ENCODE results near the gene DOC2A. TPM values are rescaled to one million over a fixed set of nuclear protein-coding genes. Genes with fewer than 3 reads are reported as not detected.

DOC2A gene
- total and polyA plus RNA-seq, 2 donors (not counting 1 experiment from before 2014, with no cell fraction given): not detected

DNA sequence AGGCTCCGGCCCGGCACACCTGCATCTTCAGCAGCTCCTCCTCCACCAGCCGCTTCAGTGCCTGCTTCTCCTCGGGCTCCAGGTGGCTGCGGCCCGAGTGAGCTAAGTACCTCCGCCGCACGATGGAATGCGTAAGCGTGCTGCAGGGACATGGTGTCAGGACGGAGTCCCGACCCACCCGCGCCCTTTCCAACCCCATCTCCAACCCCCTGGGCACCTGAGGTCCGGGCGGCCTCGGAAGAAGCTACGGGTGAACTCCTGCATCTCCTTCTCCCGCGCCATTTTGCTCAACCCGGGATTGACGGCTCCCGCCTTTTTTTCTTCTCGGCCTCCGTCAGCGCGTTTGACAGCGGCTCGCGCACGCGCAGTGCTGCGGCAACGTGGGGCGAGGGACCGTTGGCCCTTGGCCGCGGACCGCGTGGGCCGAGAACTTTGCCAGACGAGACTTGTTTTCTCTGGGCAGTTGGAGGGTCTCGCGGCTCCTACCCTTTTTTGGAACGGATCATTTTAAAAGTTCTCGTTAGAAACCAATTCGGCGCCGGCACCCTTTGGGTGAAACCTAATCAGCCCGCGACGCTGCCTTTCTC is 15.4 kb downstream of the DOC2A start, which contains the start of gene HIRIP3:
HIRIP3 (minus strand) TSS at position 294 of the 587 bp plus-strand sequence; CDS start at position 282, 12 bp downstream.
- POLR2A ChIA-PET: interaction anchor here (0.5 to 1.2 kb wide), 3 partner anchors 22 to 484 kb away, joined by 4 to 9 read pairs (median 8); partner anchors contain the start of gene TAOK2
- ATAC-seq (ENCODE audit: low read depth): peak; percentile 54

More for the DNA sequence above, 15.4 kb downstream of the DOC2A start, which contains the start of gene HIRIP3:
- H3K27ac ChIP-seq (ENCODE audit: low read length in 2 of 2): peak within 1 kb of the TSS; percentile 94 to 97
- H2AFZ ChIP-seq (ENCODE audit: insufficient read depth, low read depth, low read length, poor library complexity, severe bottlenecking): peak within 1 kb of the TSS; percentile 96
- CTCF ChIA-PET: interaction anchor here (1.0 to 1.4 kb wide), 2 partner anchors 10 to 699 kb away, joined by 3 to 4 read pairs; no protein-coding TSS in a partner anchor
- H3K4me3 ChIP-seq (ENCODE audit: control extremely low read depth in 1 of 5, extremely low read depth in 1 of 5, insufficient read depth in 1 of 5, low read depth in 2 of 5, low read length in 4 of 5): peak within 1 kb of the TSS; percentile 89 to 100 (median 98)
- TF ChIP-seq, protein P1, sequence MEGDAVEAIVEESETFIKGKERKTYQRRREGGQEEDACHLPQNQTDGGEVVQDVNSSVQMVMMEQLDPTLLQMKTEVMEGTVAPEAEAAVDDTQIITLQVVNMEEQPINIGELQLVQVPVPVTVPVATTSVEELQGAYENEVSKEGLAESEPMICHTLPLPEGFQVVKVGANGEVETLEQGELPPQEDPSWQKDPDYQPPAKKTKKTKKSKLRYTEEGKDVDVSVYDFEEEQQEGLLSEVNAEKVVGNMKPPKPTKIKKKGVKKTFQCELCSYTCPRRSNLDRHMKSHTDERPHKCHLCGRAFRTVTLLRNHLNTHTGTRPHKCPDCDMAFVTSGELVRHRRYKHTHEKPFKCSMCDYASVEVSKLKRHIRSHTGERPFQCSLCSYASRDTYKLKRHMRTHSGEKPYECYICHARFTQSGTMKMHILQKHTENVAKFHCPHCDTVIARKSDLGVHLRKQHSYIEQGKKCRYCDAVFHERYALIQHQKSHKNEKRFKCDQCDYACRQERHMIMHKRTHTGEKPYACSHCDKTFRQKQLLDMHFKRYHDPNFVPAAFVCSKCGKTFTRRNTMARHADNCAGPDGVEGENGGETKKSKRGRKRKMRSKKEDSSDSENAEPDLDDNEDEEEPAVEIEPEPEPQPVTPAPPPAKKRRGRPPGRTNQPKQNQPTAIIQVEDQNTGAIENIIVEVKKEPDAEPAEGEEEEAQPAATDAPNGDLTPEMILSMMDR (IDR thresholded peaks at IDR 0.05): no peak
- no peak for TF ChIP-seq EZH2 (IDR thresholded peaks at IDR 0.05; ENCODE audit: borderline replicate concordance, insufficient read depth, low read depth, low read length, poor library complexity, severe bottlenecking)
- H3K9me3 ChIP-seq (ENCODE audit: control extremely low read depth in 1 of 3, control insufficient read depth in 2 of 3, insufficient read depth in 1 of 3, low read length in 2 of 3): no peaks in the 10 kb centered on the region
- DNase-seq: peak; percentile 93
- peak within 1 kb of the TSS; percentile 98 for H3K4me3 Mint-ChIP-seq
- peaks cover 5% of the 10 kb centered on the region for H4K20me1 ChIP-seq (ENCODE audit: control insufficient read depth, insufficient read depth, low read length, poor library complexity, severe bottlenecking)
- no peaks in the 10 kb centered on the region for H3K9me3 Mint-ChIP-seq (ENCODE audit: insufficient read depth)
- peaks cover 43% of the 10 kb centered on the region for H3K4me1 Mint-ChIP-seq
- intact Hi-C loops (cut with micrococcal nuclease): loop anchor here (2.0 to 5.0 kb wide), 2 partner anchors 69 to 662 kb away; partner anchors contain the start of genes ALDOA and FBRS
- H3K9ac ChIP-seq (ENCODE audit: low read length): peak within 1 kb of the TSS; percentile 97
- H3K27me3 ChIP-seq (replicated peaks in 1 of 4; ENCODE audit: control extremely low read depth in 1 of 4, control insufficient read depth in 3 of 4, insufficient read depth in 4 of 4, low read length in 3 of 4): no peaks in the 10 kb centered on the region
- peaks cover 0 to 38% of the 10 kb centered on the region in 2 experiments for H3K36me3 ChIP-seq (replicated peaks in 1 of 2; ENCODE audit: control extremely low read depth in 1 of 2, control insufficient read depth in 1 of 2, extremely low read depth in 1 of 2, insufficient read depth in 2 of 2, low read length in 1 of 2)
- H3K79me2 ChIP-seq (ENCODE audit: control insufficient read depth, insufficient read depth, low read length): peaks cover 13% of the 10 kb centered on the region
- peaks cover 15 to 22% of the 10 kb centered on the region in 2 donors for H3K4me1 ChIP-seq (ENCODE audit: control insufficient read depth in 2 of 2, insufficient read depth in 2 of 2, low read length in 2 of 2)
- H3K4me2 ChIP-seq (replicated peaks; ENCODE audit: low read depth, low read length, poor library complexity, severe bottlenecking): peak within 1 kb of the TSS; percentile 83
- no peaks in the 10 kb centered on the region for H3K27me3 Mint-ChIP-seq
- under 1% methylated on average over 53 of the region's 53 CpGs for WGBS (ENCODE audit: insufficient coverage)
- peak within 1 kb of the TSS; percentile 94 for H3K27ac Mint-ChIP-seq

All from B cell (primary cell).